ENCODE results near the gene DDX25.

GRCh38 chr11:125978181-125978716 is 73.9 kb downstream of the DDX25 start:
- no peak for TF ChIP-seq ATF6 (CRISPR knock-in tag; conservative IDR thresholded peaks at IDR 0.05)
- TF ChIP-seq ZNF530 (CRISPR knock-in tag; IDR thresholded peaks at IDR 0.05; ENCODE audit: low read depth) = no peak
- no peak for TF ChIP-seq ARNTL (CRISPR knock-in tag; IDR thresholded peaks at IDR 0.05)
- no peak for TF ChIP-seq EZH2 (conservative IDR thresholded peaks at IDR 0.05; ENCODE audit: low read depth, low read length)
- TF ChIP-seq ZNF282 (IDR thresholded peaks at IDR 0.05; ENCODE audit: partially characterized antibody) = no peak
- no peak for TF ChIP-seq HMG20A (CRISPR knock-in tag; IDR thresholded peaks at IDR 0.05; ENCODE audit: borderline replicate concordance)
- TF ChIP-seq CTCF (CRISPR knock-in tag; IDR thresholded peaks at IDR 0.05) = no peak
- TF ChIP-seq GABPA (IDR thresholded peaks at IDR 0.05; ENCODE audit: low read depth, low read length) = no peak
- no peak for TF ChIP-seq GABPA (CRISPR knock-in tag; IDR thresholded peaks at IDR 0.05; ENCODE audit: low read depth)
